T-helper 1 cell (primary cell): Measurements from ENCODE around the gene COA1.
"Not testable (repeated sequence)": the region's sequence is repeated elsewhere in the genome, so short reads cannot be mapped to it uniquely, and the experiment has no call there.

Experiments used
- DNase-seq, 5 donors: peaks; one replicate each; pipeline ENCODE4 v3.0.0-alpha.2; 2012 to 2020

Gene COA1

GRCh38 chr7:43758029-43758821, 28.9 kb upstream of the COA1 start, which contains the start of gene BLVRA:
BLVRA (plus strand) TSS chr7:43758680; CDS start chr7:43771159, 12,479 bp downstream.
- peak; percentile 45 to 64 (median 53) for DNase-seq

GRCh38 chr7:43757073-43757720, 27.9 kb upstream of the COA1 start:
- DNase-seq = no peak

- DNase-seq = peak in 1 of 5 donors; percentile 23
Observed at GRCh38 chr7:43756368-43757072, 27.2 kb upstream of the COA1 start.

GRCh38 chr7:43754596-43754995, 25.3 kb upstream of the COA1 start:
- no peak for DNase-seq

GRCh38 chr7:43753843-43754242, 24.5 kb upstream of the COA1 start:
- no peak for DNase-seq

- no peak for DNase-seq
Observed at GRCh38 chr7:43753271-43753810, 24.0 kb upstream of the COA1 start.

- no peak for DNase-seq
Observed at GRCh38 chr7:43752411-43752810, 23.1 kb upstream of the COA1 start.

- no peak for DNase-seq
Observed at GRCh38 chr7:43750016-43750887, 20.9 kb upstream of the COA1 start.

- no peak for DNase-seq
Observed at GRCh38 chr7:43749383-43749940, 20.1 kb upstream of the COA1 start.

- DNase-seq = no peak
Observed at GRCh38 chr7:43747328-43748105, 18.2 kb upstream of the COA1 start.

GRCh38 chr7:43742692-43743091, 13.4 kb upstream of the COA1 start:
- no peak for DNase-seq

- no peak for DNase-seq
Observed at GRCh38 chr7:43737467-43738127, 8.3 kb upstream of the COA1 start.

- DNase-seq = peak in 1 of 5 donors; percentile 38
Observed at GRCh38 chr7:43735802-43736603, 6.7 kb upstream of the COA1 start.

GRCh38 chr7:43735403-43735801, 6.1 kb upstream of the COA1 start:
- DNase-seq = no peak

GRCh38 chr7:43734575-43735332, 5.4 kb upstream of the COA1 start:
- not testable (repeated sequence) for DNase-seq

- not testable (repeated sequence) for DNase-seq
Observed at GRCh38 chr7:43731494-43731893, 2.2 kb upstream of the COA1 start.

GRCh38 chr7:43729924-43730248, 563 bp upstream of the COA1 start:
- no peak for DNase-seq

GRCh38 chr7:43727494-43727893, 1.8 kb downstream of the COA1 start:
- no peak for DNase-seq

GRCh38 chr7:43727003-43727402, 2.3 kb downstream of the COA1 start:
- DNase-seq = no peak
